ENCODE measurements around the gene ZNF428. TPM values are rescaled to one million over a fixed set of nuclear protein-coding genes. Genes with fewer than 3 reads are reported as not detected.
A peak's percentile ranks its signal among the peaks of the same experiment; 100 is the strongest.

ZNF428 gene
- total RNA-seq (10 to 100 TPM; 24.7 to 41.5 TPM), polyA plus RNA-seq (ENCODE audit: insufficient read length in 6 of 6) (10 to 100 TPM; 71.8 to 99.9 (median 88.1) TPM)
- long read RNA-seq, donor 1, transcript ZNF428-201 (3 exons, 1,412 nt): major isoform, 97 of 127 reads
- long read RNA-seq, donor 1, partial matches to known transcripts: 27 of 127 reads
- long read RNA-seq, donor 1, other reads (novel, unspliced or antisense): 0 of 127 reads
- long read RNA-seq, donor 2, transcript ZNF428-201 (3 exons, 1,412 nt): major isoform, 90 of 120 reads
- long read RNA-seq, donor 2, partial matches to known transcripts: 25 of 120 reads
- long read RNA-seq, donor 2, other reads (novel, unspliced or antisense): 0 of 120 reads
- long read RNA-seq, donor 3, transcript ZNF428-201 (3 exons, 1,412 nt): major isoform, 72 of 85 reads
- long read RNA-seq, donor 3, partial matches to known transcripts: 9 of 85 reads
- long read RNA-seq, donor 3, other reads (novel, unspliced or antisense): 0 of 85 reads
- long read RNA-seq, donor 4, transcript ZNF428-201 (3 exons, 1,412 nt): major isoform, 17 of 18 reads
- long read RNA-seq, donor 4, partial matches to known transcripts: 0 of 18 reads
- long read RNA-seq, donor 4, other reads (novel, unspliced or antisense): 1 of 18 reads
- long read RNA-seq, donor 5, transcript ZNF428-201 (3 exons, 1,412 nt): major isoform, 63 of 86 reads
- long read RNA-seq, donor 5, partial matches to known transcripts: 20 of 86 reads
- long read RNA-seq, donor 5, other reads (novel, unspliced or antisense): 0 of 86 reads
- long read RNA-seq, donor 6, transcript ZNF428-201 (3 exons, 1,412 nt): major isoform, 100 of 121 reads
- long read RNA-seq, donor 6, partial matches to known transcripts: 18 of 121 reads
- long read RNA-seq, donor 6, other reads (novel, unspliced or antisense): 0 of 121 reads
- long read RNA-seq, donor 7, transcript ZNF428-201 (3 exons, 1,412 nt): major isoform, 45 of 54 reads
- long read RNA-seq, donor 7, partial matches to known transcripts: 6 of 54 reads
- long read RNA-seq, donor 7, other reads (novel, unspliced or antisense): 0 of 54 reads
- long read RNA-seq, donor 8, transcript ZNF428-201 (3 exons, 1,412 nt): major isoform, 52 of 69 reads
- long read RNA-seq, donor 8, partial matches to known transcripts: 14 of 69 reads
- long read RNA-seq, donor 8, other reads (novel, unspliced or antisense): 0 of 69 reads
- long read RNA-seq, donor 9, partial matches to known transcripts: 0 of 1 reads
- long read RNA-seq, donor 9, other reads (novel, unspliced or antisense): 0 of 1 reads
- long read RNA-seq, donor 10, partial matches to known transcripts: 0 of 2 reads
- long read RNA-seq, donor 10, other reads (novel, unspliced or antisense): 2 of 2 reads
- long read RNA-seq, donor 11: 0 reads
- long read RNA-seq, donor 12, transcript ZNF428-201 (3 exons, 1,412 nt): major isoform, 73 of 86 reads
- long read RNA-seq, donor 12, partial matches to known transcripts: 12 of 86 reads
- long read RNA-seq, donor 12, other reads (novel, unspliced or antisense): 0 of 86 reads

- Histone ChIP-seq H3K4me1 (peaks cover 6 to 14% of the 10 kb centered on the region in 2 donors), H3K9me3 (no peaks in the 10 kb centered on the region), H3K27ac (peak within 1 kb of the TSS; percentile 94 to 95), H3K36me3 (no peaks in the 10 kb centered on the region), H3K27me3 (no peaks in the 10 kb centered on the region), H3K4me3 (peak within 1 kb of the TSS; percentile 67 to 79)
- ATAC-seq (peak; percentile 95), DNase-seq (peak; percentile 88 to 96 (median 92))
- intact Hi-C loops (cut with DNase I): no loop called here
- no peak for TF ChIP-seq CTCF (IDR thresholded peaks at IDR 0.05)
Observed at GRCh38 chr19:43619262-43620060, at the start of gene ZNF428. TSS of gene ZNF428 (minus strand) at chr19:43619629. CDS start at chr19:43614304, 5,325 bp downstream.

GRCh38 chr19:43668406-43669109 is 49.1 kb upstream of the ZNF428 start:
- no peaks in the 10 kb centered on the region for H3K9me3 ChIP-seq
- intact Hi-C loops (cut with DNase I): no loop called here
- H3K36me3 ChIP-seq: peaks cover 0 to 42% of the 10 kb centered on the region in 2 donors
- H3K27ac ChIP-seq: peak overlapping the region; percentile 94 to 95
- H3K4me3 ChIP-seq: peak overlapping the region; percentile 52 to 78
- DNase-seq (peak; percentile 92 to 99 (median 98)), ATAC-seq (peak; percentile 88)
- TF ChIP-seq CTCF (IDR thresholded peaks at IDR 0.05): no peak
- H3K4me1 ChIP-seq: peaks cover 8 to 74% of the 10 kb centered on the region in 2 donors
- H3K27me3 ChIP-seq: no peaks in the 10 kb centered on the region

GRCh38 chr19:43667876-43668405 is 48.5 kb upstream of the ZNF428 start:
- no peak for ATAC-seq

More at GRCh38 chr19:43667876-43668405, 48.5 kb upstream of the ZNF428 start:
- Histone ChIP-seq H3K4me1 (peaks cover 8 to 72% of the 10 kb centered on the region in 2 donors), H3K9me3 (no peaks in the 10 kb centered on the region), H3K4me3 (peak overlapping the region; percentile 22 to 78), H3K36me3 (peaks cover 0 to 47% of the 10 kb centered on the region in 2 donors), H3K27ac (peak overlapping the region; percentile 48 to 94), H3K27me3 (no peaks in the 10 kb centered on the region)
- no peak for TF ChIP-seq CTCF (IDR thresholded peaks at IDR 0.05)
- peak in 3 of 4 donors; percentile 27 to 80 (median 43) for DNase-seq
- intact Hi-C loops (cut with DNase I): no loop called here
